GM19467 (cell line): ENCODE measurements around the gene CD300LD.
"Not testable (repeated sequence)": the region's sequence is repeated elsewhere in the genome, so short reads cannot be mapped to it uniquely, and the experiment has no call there.

ENCODE experiments used
- ATAC-seq: cut with Tn5 transposase; IDR thresholded peaks from one replicate; pipeline ENCODE4 v1.9.1; 2021; ENCODE audit warnings: mild to moderate bottlenecking, moderate library complexity; ENCODE audit not compliant: unreplicated experiment

The CD300LD gene

GRCh38 chr17:74592087-74592990 is at the start of gene CD300LD:
Gene CD300LD (minus strand): TSS chr17:74592283. CDS start chr17:74592202, 81 bp downstream.
- no peak for ATAC-seq

- no peak for ATAC-seq
Measured at GRCh38 chr17:74641224-74641957, 49.3 kb upstream of the CD300LD start.

GRCh38 chr17:74639704-74640151 is 47.6 kb upstream of the CD300LD start:
- no peak for ATAC-seq

- no peak for ATAC-seq
Measured at GRCh38 chr17:74637926-74638325, 45.8 kb upstream of the CD300LD start.

- no peak for ATAC-seq
Measured at GRCh38 chr17:74637265-74637664, 45.2 kb upstream of the CD300LD start.

- not testable (repeated sequence) for ATAC-seq
Measured at GRCh38 chr17:74636541-74637085, 44.5 kb upstream of the CD300LD start.

GRCh38 chr17:74635418-74635817 is 43.3 kb upstream of the CD300LD start:
- no peak for ATAC-seq

- no peak for ATAC-seq
Measured at GRCh38 chr17:74633326-74633725, 41.2 kb upstream of the CD300LD start.

GRCh38 chr17:74632617-74633016 is 40.5 kb upstream of the CD300LD start:
- no peak for ATAC-seq

- no peak for ATAC-seq
Measured at GRCh38 chr17:74631468-74632450, 39.7 kb upstream of the CD300LD start.

- ATAC-seq = not testable (repeated sequence)
Measured at GRCh38 chr17:74630251-74630650, 38.2 kb upstream of the CD300LD start.

- no peak for ATAC-seq
Measured at GRCh38 chr17:74625661-74626060, 33.6 kb upstream of the CD300LD start.

- ATAC-seq = no peak
Measured at GRCh38 chr17:74624131-74624530, 32.0 kb upstream of the CD300LD start.

- ATAC-seq = no peak
Measured at GRCh38 chr17:74623693-74624093, 31.6 kb upstream of the CD300LD start, which contains the start of gene CD300E. Gene CD300E (minus strand): TSS chr17:74623738. CDS start chr17:74623621, 117 bp downstream.

- ATAC-seq = no peak
Measured at GRCh38 chr17:74619077-74619673, 27.1 kb upstream of the CD300LD start.

- no peak for ATAC-seq
Measured at GRCh38 chr17:74618451-74618850, 26.4 kb upstream of the CD300LD start.

GRCh38 chr17:74616696-74617095 is 24.6 kb upstream of the CD300LD start:
- no peak for ATAC-seq

GRCh38 chr17:74612046-74612445 is 20.0 kb upstream of the CD300LD start:
- ATAC-seq = no peak

- no peak for ATAC-seq
Measured at GRCh38 chr17:74610108-74610507, 18.0 kb upstream of the CD300LD start.

GRCh38 chr17:74608511-74608910 is 16.4 kb upstream of the CD300LD start:
- no peak for ATAC-seq
